Measurements from ENCODE around the gene PCSK6.

DNA sequence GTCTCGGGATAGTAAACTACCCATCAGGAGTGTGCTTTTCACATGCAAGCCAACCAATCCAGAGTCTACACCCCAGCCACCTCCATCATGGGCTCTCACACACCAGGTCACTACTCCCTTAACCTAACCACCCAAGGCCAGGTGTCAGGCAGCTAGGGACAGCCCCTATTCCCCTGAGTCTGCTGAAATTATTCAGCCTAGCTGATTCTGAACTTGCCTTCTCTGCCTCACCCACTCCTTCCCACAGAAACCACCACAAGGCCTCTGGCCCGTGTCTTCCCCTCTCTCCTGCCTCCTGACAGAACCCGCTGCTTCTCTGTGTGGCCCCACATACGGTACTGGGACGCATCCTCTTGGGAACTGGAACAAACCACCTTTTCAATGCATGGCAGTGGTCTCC lies 82.1 kb downstream of the PCSK6 start:
- TF ChIP-seq CTCF (IDR thresholded peaks at IDR 0.05): no peak
- no peak for TF ChIP-seq POLR2A (IDR thresholded peaks at IDR 0.05)
- no peak for TF ChIP-seq POLR2AphosphoS5 (IDR thresholded peaks at IDR 0.05)
